Stimulated activated CD8-positive, alpha-beta memory T cell treated with anti-CD3 and anti-CD28 coated beads, Interleukin-2, amount 100 ng/mL, for 1 hour (primary cell): ENCODE measurements around the gene MYO3A.
"Not testable (repeated sequence)": the region's sequence is repeated elsewhere in the genome, so short reads cannot be mapped to it uniquely, and the experiment has no call there.

Experiments used
- DNase-seq, 2 donors: peaks; one replicate each; pipeline ENCODE4 v3.0.0-alpha.2; 2020; ENCODE audit warnings: low read depth in 2 of 2

Gene MYO3A

GRCh38 chr10:25974897-25975459 lies 40.9 kb downstream of the MYO3A start:
- DNase-seq: no peak

DNA sequence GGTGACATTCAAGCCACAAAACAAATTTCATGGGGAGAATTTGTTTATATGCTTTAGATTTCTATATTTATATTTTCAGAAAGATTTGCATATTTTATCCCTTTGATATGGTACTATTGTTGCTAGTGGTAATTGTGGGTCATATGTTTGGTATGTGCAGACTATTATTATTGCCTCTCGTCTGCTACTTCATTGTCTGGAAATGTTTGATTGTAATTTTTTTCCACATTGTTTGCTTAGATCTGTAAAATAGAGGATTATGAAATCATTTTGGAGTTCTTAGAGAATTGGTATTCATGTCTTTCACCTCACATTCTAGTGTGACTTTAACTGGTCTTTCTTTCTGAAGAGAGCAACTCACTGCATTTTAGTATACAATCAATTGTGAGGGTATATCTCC lies 44.7 kb downstream of the MYO3A start:
- DNase-seq: no peak

GRCh38 chr10:25982107-25982506 lies 48.1 kb downstream of the MYO3A start:
- DNase-seq: no peak

DNA sequence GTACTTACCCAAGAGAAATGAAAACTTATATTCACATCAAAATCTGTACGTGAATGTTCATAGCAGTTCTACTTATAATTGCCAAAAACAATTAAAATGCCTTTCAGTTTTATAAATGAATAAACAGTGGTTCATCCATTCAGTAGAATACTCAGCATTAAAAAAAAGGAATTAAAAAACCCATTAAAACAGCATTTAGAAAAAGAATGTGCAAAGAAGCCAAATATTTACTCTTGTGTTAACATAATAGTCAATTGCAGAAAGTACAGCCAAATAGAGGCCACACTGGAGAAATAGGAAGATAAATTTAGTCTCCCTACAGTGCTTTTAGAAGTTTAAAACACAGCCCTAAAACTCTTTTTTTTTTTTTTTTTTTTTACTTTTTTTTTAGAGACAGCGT lies 54.6 kb downstream of the MYO3A start:
- no peak for DNase-seq

DNA sequence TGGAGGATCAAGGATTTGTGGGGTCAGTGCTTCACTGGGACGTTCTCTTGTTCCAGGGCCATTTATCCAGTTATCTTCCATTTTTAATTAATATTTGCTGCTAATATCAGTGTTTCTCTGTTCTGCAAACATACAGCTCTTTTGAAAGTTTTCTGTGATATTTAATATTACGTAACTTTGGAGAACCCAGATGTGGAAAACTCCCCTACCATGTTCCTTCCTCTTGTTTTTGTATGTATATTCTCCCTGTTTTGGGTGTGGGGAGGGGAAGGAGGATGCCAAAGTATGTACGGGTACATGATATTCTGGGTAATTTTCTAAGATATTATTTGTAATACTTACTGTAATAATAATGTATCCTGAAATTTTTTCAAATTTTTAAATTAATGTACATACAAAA lies 55.9 kb downstream of the MYO3A start:
- DNase-seq: no peak

GRCh38 chr10:25999295-25999981 lies 65.4 kb downstream of the MYO3A start:
- no peak for DNase-seq

DNA sequence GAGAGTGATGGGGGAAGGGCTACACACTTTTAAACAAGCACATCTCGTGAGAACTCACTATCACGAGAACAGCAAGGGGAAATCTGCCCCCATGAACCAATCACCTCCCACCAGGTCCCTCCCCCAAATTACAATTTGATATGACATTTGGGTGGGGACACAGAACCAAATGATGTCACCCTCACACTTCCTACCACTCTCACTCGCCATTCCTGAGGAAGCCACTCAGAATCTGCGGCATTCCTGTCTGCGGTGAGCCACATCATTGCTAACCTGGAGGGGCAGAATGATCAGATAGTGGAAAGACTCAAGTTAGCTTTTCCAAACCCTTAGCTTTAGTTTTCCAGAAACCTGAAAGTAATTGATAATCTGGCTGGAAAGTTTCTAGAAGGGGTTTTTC lies 66.9 kb downstream of the MYO3A start:
- DNase-seq: no peak

GRCh38 chr10:26002466-26002865 lies 68.4 kb downstream of the MYO3A start:
- DNase-seq: not testable (repeated sequence)

DNA sequence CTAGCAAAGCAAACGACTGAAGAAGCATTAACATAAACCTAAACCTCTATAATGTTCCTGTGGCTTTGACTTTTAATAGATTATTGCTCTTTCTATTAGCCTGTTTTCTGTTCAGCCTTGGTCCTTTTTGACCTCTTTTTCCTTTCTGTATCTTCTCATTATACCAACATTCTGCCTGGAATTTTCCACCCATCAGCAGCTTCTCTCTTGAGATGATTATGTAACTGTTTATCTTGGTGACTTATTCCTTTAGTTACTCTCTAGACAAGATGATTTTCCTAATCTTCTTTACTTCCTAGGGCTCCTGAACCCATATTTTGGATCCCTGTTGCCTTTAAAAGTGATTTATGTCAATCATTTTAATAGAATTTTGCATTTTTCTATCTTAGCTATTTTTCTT lies 81.1 kb downstream of the MYO3A start:
- DNase-seq: no peak

GRCh38 chr10:26022831-26023230 lies 88.8 kb downstream of the MYO3A start:
- no peak for DNase-seq

- DNase-seq: no peak
These were observed 90.3 kb downstream of the MYO3A start for GRCh38 chr10:26024303-26024702.

DNA sequence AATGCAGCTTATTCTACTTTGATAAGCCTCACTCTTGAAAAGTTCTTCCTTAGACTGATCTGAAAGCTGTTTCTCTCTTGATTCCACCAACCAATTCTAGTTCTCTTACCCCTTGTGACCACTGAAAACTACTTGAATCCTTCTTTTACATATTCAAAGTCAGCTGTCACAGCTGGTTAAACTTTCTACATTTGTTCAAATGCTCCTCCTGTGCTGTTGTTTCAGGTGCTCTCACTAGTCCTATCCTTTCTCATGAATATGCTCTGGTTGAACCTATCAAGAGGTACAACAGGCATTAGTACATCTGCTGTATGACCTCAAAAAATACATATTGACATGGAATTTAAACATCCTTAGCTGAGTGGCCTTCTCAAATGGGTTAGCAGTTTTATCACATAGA lies 91.5 kb downstream of the MYO3A start:
- no peak for DNase-seq

DNA sequence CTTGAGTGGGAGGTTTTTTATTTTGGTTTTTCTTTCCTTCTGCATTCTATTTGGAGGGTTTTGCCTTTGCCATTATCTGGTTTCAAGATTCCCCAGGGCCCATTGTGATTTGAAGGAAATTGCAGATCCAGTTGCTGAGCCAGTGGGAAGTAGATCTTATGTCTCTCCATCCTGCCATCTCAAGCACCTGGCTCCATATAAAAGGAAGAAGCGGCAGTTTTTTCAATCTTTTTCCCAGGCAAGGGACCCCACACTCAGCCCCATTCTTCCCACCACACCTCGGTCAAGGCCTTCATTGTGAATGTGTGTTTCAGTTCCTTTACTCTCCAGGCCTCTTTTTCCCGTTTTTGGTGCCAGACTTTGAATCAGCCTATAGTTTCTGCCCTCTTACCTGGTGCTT lies 95.8 kb downstream of the MYO3A start:
- DNase-seq: no peak

DNA sequence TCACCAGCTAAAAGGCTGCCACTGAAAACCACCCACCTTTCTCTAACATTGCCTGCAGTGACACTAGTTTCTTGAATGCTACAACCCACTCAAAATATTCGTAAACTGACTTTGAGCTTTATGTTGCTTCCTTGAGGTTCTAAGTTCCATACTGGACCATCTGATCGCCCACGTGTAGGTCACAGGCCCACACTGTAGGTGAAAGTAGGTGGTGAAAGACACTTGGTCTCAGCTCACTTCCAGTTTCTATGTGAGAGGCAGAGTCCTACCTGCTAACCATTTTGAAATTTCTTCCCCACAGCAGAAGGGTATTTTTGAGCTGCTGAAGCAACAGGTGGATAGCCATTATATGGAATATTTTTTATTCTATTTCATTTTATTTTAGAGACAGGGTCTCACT lies 97.3 kb downstream of the MYO3A start:
- no peak for DNase-seq

- DNase-seq: no peak
These were observed 109.4 kb downstream of the MYO3A start for GRCh38 chr10:26043469-26043868.

GRCh38 chr10:26044141-26044749 lies 110.2 kb downstream of the MYO3A start:
- DNase-seq: no peak

- DNase-seq: no peak
These were observed 112.2 kb downstream of the MYO3A start for GRCh38 chr10:26046073-26046700.

GRCh38 chr10:26048756-26049155 lies 114.7 kb downstream of the MYO3A start:
- DNase-seq: no peak

- DNase-seq: no peak
These were observed 118.3 kb downstream of the MYO3A start for GRCh38 chr10:26052326-26052725.

DNA sequence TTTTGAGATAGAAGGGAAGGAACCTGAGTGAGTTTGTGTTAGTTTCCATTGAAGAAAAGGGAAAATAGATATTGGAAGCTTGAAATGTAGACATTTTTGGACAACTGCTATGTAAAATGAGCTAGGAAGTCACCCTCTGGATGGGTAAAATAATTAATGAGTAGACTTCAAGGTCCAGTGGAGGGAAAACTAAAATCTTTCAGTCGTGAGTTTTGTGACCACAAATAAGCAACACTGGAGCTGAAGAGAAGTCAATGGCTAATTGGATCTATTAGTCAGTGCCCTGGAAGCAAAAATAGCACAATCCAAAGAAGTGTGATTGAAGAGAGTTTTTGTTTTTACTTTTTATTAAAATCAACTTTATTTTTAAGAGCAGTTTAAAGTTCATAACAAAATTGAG lies 123.4 kb downstream of the MYO3A start:
- DNase-seq: no peak

- DNase-seq: no peak
These were observed 130.1 kb downstream of the MYO3A start for GRCh38 chr10:26064106-26064505.

GRCh38 chr10:26067680-26068079 lies 133.7 kb downstream of the MYO3A start:
- DNase-seq: no peak

DNA sequence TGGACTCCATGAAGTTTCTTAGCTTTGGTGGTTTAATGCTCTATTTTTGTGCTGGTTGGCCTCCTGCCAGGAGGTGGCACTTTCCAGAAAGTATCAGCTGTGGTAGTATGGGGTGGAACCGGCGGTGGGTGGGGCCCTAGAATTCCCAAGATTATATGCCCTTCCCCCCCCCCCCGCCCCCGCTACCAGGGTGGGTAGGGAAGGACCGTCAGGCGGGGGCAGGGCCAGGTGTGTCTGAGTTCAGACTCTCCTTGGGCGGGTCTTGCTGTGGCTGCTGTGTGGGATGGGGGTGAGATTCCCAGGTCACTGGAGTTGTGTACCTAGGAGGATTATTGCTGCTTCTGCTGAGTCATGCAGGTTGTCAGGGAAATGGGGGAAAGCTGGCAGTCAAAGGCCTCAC lies 146.9 kb downstream of the MYO3A start:
- not testable (repeated sequence) for DNase-seq
